ENCODE data around the gene CASZ1.

CASZ1 gene

GRCh38 chr1:10635085-10635896, 161.2 kb downstream of the CASZ1 start:
- DNase-seq = no peak

DNA sequence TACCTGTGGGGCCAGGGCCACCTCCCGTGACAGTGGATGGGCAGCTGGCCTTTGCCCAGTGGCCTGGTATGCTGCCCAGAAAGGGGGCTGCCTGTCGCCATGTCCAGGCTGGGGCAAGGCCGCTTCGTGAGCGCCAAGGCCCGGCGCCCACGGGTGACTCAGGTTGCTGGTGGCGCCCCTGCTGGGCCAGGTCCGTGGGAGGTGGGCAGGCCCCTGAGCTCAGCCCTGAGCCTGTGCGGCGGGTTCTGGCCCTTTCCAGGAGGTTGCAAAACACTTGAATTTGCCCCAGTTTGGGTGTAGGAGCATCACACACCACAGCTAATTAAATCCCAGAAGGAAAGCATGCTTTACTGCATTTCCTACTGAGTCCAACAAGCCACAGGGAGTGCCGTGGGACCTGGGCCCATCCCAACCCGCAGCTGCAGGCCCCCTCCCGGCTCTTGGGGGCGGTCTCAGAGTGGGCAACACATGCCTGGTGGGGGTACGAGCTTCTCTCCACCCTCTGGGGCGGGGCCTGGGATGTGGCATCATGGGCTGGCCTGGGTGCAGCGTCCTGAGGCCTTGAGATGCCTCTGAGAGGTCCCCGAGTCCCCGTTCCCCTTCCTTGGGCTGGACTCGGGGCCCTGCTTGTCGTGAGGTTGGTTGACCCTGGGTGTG, 161.9 kb downstream of the CASZ1 start:
- DNase-seq = no peak

- no peak for DNase-seq
These were observed 162.4 kb downstream of the CASZ1 start for GRCh38 chr1:10634075-10634427.

DNA sequence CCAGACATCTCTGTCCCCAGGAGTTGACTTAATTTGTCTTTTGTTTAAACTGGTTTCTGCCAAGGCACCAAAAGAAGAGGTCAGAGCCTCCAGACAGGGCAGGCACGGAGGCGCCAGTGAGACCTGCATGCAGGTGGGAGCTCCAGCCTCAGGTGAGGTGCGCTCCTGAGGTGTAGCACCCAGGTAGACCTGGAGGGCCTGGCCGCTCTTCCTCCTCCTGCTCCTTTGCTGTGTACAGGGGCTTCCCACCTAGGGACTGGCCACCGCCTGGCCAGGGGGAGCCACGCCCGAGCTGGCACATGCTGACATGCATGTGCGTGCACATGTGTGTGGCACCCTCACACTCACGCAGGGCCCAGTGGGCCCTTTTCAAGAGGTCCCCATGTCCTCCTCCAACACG, 163.0 kb downstream of the CASZ1 start:
- DNase-seq = no peak

GRCh38 chr1:10632691-10633090, 163.8 kb downstream of the CASZ1 start:
- no peak for DNase-seq

DNA sequence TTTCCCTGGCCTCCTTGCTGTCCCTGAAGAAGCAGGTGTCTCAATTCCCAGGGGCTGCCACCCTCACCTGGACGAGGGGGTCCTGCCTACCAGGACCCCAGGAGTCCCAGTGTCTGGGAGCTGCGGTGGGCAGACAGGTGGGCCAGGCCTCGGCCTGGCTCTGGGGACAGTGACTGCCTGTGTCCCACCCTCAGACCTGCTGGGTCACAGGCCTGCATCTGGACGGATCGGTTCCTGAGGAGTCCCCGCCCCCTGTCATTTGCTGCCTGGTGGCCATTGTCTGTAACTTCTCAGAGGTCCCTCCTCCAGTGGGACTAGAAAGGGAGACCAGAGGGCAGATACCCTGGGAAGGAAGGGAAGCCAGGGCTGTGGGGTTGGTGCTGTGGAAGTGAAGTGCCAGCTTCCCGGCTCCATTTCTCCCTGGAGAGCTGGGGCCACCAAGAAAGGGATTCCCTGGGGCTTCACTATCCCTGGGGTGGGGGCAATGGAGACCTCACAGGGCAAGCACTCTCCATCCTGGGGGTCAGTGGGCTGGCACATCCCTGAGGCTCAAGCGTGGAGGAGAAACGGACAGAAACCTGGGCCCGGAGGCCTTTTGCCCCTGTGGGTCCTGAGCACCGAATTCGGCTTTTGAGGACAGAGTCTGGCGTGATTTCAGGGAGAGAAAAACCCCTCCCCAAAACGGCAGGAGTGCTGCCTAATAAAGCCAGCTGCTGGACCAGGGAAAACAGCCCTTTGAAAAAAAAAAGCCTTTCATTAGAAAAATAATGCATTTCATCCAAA, 164.4 kb downstream of the CASZ1 start:
- no peak for DNase-seq

DNA sequence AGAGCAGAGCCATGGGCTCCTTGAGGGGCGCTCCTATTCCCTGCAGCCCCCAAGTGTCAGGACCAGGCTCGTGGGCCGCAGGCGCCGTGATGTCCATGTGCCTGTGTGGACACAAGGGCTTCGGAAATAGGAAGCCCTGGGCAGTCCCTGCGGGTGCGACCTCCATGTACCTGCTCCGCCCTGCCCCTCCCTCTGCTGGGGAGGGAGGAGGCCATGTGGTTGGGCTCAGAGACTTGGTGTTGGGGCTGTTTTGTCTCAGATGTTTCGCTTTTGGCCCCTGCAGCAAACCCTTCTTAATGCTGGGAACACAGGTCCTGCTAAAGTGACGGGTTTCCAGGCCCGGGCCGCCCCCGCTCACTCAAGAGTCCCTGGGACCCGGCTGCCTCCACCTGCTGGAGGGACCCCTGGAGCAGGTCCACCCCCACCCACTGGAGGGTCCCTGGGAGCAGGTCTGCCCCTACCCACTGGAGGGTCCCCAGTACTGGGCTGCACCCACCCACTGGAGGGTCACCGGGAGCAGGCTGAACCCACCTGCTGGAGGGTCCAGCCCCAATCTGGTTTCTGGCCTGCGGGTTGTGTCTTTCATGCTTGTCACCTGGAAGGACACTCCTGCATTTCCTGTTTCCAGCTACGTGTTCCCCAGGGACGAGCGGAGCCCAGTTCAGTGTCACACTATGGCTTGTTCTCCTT, 165.2 kb downstream of the CASZ1 start:
- no peak for DNase-seq

- DNase-seq = no peak
These were observed 165.8 kb downstream of the CASZ1 start for GRCh38 chr1:10630661-10631120.

GRCh38 chr1:10629816-10630571, 166.5 kb downstream of the CASZ1 start:
- DNase-seq = no peak

- no peak for DNase-seq
These were observed 167.2 kb downstream of the CASZ1 start for GRCh38 chr1:10629091-10629815.

DNA sequence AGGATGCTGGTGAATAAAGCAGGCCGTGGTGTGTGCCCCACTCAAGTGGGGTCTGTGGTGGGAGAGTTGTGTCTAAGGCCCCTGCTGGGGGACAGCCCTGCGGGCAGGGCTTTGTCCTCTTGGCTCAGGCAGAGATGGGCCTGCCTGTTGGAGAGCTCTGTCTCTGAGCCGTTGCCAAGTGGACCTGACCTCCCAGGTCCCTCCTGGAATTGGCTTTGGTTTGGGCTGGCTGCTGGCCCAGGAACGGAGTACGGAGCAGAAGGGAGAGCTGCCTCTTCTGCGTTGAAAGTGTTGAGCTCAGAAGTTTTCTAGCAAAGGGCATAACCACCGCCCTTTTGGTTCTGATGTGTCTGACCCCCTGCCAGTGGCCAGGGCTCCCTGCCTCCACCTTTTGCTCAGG, 167.8 kb downstream of the CASZ1 start:
- no peak for DNase-seq

GRCh38 chr1:10626791-10627410, 169.5 kb downstream of the CASZ1 start:
- no peak for DNase-seq

- no peak for DNase-seq
These were observed 170.2 kb downstream of the CASZ1 start for GRCh38 chr1:10626131-10626731.

DNA sequence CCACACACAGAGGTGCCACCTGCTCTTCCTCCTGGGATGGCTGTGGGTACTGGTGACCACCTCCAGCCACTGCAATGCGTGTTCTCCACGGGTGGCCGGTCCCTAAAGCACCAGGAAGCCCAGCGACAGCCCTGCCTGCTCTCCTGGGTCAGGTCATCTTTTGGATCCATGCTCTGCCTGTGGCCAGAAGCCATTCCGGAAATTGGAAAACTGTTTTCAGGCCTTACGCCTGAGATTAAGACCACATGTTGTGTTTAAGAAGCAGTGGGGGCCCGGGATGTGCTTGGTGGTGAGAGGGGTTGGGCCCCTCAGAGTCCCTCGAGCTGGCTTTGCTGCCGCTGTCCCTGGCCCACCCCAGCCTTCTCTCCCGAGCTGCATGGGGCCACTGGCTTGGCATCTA, 170.9 kb downstream of the CASZ1 start:
- DNase-seq = no peak

- no peak for DNase-seq
These were observed 171.4 kb downstream of the CASZ1 start for GRCh38 chr1:10625076-10625475.

GRCh38 chr1:10624256-10625050, 172.0 kb downstream of the CASZ1 start:
- DNase-seq = no peak

- no peak for DNase-seq
These were observed 172.7 kb downstream of the CASZ1 start for GRCh38 chr1:10623686-10624145.

DNA sequence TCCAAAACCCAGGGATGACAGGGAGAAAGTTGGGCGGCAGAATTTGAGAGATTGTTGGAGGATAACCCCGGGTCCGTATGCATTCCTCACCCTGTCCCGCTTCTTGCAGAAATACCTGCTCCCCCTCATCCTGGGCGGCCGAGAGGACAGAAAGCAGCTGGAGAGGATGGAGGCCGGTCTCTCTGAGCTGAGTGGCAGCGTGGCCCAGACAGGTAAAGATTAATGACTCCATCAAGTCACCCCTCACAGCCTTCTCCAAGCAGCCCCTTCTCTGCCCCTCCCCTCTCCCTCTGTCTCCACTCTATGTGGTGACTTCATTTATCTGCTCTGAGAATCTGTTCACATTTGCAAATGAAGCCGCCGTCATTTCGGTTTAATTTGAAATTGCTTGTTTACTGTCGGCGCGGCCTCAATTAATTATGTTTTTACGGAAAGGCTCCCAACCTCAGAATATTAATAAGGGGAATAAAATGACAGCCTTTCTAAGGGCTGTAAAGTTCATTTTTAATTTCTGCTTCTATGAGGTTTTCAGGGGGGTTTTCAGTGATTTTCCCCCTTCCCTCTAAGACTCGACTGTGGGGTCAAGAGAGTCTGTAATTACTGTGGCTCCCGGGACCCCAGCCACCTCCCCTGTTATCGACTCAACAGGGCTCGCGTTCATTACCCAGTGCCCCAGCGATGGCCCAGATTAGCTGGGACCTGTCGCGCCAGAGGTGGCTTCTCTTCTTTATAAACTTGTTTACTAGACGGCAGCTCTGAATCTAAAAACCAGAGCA, 173.3 kb downstream of the CASZ1 start:
- DNase-seq = no peak

DNA sequence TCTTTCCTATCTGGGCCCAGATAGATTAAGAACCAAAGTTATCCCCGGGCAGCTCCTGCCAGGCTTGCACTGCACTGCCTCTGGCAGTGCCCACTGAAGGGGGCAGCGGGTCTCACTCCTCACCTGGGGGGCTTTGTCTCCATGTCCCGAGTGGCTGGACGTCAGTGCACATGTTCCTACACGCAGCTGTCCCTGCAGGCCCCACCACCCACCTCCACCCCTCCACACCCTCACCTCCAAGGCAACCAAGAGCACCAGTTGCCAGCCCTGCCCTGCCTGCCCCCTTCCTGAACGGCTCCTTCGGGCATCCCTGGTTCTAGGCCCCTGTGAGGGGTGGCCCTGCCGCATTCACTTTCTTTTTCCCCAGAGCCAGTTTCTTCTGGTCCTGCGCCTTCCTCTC, 174.5 kb downstream of the CASZ1 start:
- DNase-seq = no peak

Data from RPMI8226 (cell line).